Neuronal stem cell (in vitro differentiated cells): ENCODE data around the gene CDCA7.
"Not testable (repeated sequence)": the region's sequence is repeated elsewhere in the genome, so short reads cannot be mapped to it uniquely, and the experiment has no call there.

Experiments used
- DNase-seq: peaks from one replicate; pipeline ENCODE4 v3.0.0-alpha.2; 2013; ENCODE audit warnings: low spot score
- H2AFZ ChIP-seq: one replicate; pipeline ENCODE4 v1.6.1; 2013; ENCODE audit warnings: mild to moderate bottlenecking, low read length, inconsistent platforms
- H2AK5ac ChIP-seq: 2 replicates; pipeline ENCODE4 v1.6.1; 2013; ENCODE audit warnings: low read depth, mild to moderate bottlenecking, inconsistent platforms, low read length, moderate library complexity, mixed read lengths
- H2BK120ac ChIP-seq: 2 replicates; pipeline ENCODE4 v1.6.1; 2013; ENCODE audit warnings: low read depth, mild to moderate bottlenecking, inconsistent platforms, low read length, moderate library complexity, mixed read lengths
- H2BK12ac ChIP-seq: one replicate; pipeline ENCODE4 v1.6.1; 2013; ENCODE audit warnings: low read length, inconsistent platforms
- H2BK15ac ChIP-seq: 2 replicates; pipeline ENCODE4 v1.6.1; 2013; ENCODE audit warnings: mild to moderate bottlenecking, low read length, inconsistent platforms, mixed read lengths
- H2BK5ac ChIP-seq: one replicate; pipeline ENCODE4 v1.6.1; 2013; ENCODE audit warnings: inconsistent platforms, mild to moderate bottlenecking, low read length, moderate library complexity
- H3K14ac ChIP-seq: one replicate; pipeline ENCODE4 v1.6.1; 2013; ENCODE audit warnings: low read length, inconsistent platforms
- H3K18ac ChIP-seq: 2 replicates; pipeline ENCODE4 v1.6.1; 2013; ENCODE audit warnings: low read length, inconsistent platforms
- H3K23ac ChIP-seq: 2 replicates; pipeline ENCODE4 v1.6.1; 2013; ENCODE audit warnings: low read depth, mild to moderate bottlenecking, mixed read lengths, low read length, inconsistent platforms; ENCODE audit not compliant: poor library complexity
- H3K27ac ChIP-seq: replicated peaks from 3 replicates; pipeline ENCODE4 v1.5.1; 2013; ENCODE audit warnings: low read length, inconsistent platforms
- H3K27me3 ChIP-seq, 3 experiments: 2 replicates each; pipeline ENCODE4 v1.6.1; 2013; ENCODE audit warnings: low read length in 3 of 3, mild to moderate bottlenecking in 2 of 3, inconsistent platforms in 1 of 3, low read depth in 1 of 3, mixed read lengths in 1 of 3, moderate library complexity in 1 of 3; ENCODE audit not compliant: control insufficient read depth in 3 of 3, insufficient read depth in 3 of 3
- H3K36me3 ChIP-seq, 2 donors: replicated peaks in 1 of 2; 2 replicates each; pipeline ENCODE4 v1.6.1; 2013; ENCODE audit warnings: low read length in 2 of 2; ENCODE audit not compliant: control insufficient read depth in 2 of 2, insufficient read depth in 2 of 2
- H3K4ac ChIP-seq: 2 replicates; pipeline ENCODE4 v1.6.1; 2013; ENCODE audit warnings: inconsistent platforms, mild to moderate bottlenecking, low read length, moderate library complexity
- H3K4me1 ChIP-seq, 2 donors: 1 replicate in 1 of 2; 2 replicates in 1 of 2; pipeline ENCODE4 v1.6.1; 2013; ENCODE audit warnings: low read length in 2 of 2, low read depth in 1 of 2; ENCODE audit not compliant: control insufficient read depth in 2 of 2, insufficient read depth in 1 of 2
- H3K4me2 ChIP-seq: one replicate; pipeline ENCODE4 v1.6.1; 2013; ENCODE audit warnings: mild to moderate bottlenecking, low read length, inconsistent platforms; ENCODE audit not compliant: insufficient read depth, poor library complexity, severe bottlenecking
- H3K4me3 ChIP-seq, 2 donors: 2 replicates each; pipeline ENCODE4 v1.5.1; 2013; ENCODE audit warnings: low read length in 2 of 2, mild to moderate bottlenecking in 2 of 2, inconsistent platforms in 1 of 2, moderate library complexity in 1 of 2
- H3K79me1 ChIP-seq: one replicate; pipeline ENCODE4 v1.6.1; 2013; ENCODE audit warnings: low read depth, mild to moderate bottlenecking, inconsistent platforms, low read length, moderate library complexity
- H3K9ac ChIP-seq: one replicate; pipeline ENCODE4 v1.6.1; 2013; ENCODE audit warnings: mild to moderate bottlenecking, low read depth, low read length, inconsistent platforms; ENCODE audit not compliant: poor library complexity
- H3K9me3 ChIP-seq, 2 donors: replicated peaks in 1 of 2; 2 replicates each; pipeline versions ENCODE3 to v1.6.1; 2013; ENCODE audit warnings: low read length in 2 of 2, mild to moderate bottlenecking in 2 of 2, inconsistent platforms in 1 of 2, low read depth in 1 of 2, mixed read lengths in 1 of 2, moderate library complexity in 1 of 2; ENCODE audit not compliant: control insufficient read depth in 2 of 2, insufficient read depth in 1 of 2
- H4K8ac ChIP-seq: one replicate; pipeline ENCODE4 v1.6.1; 2013; ENCODE audit warnings: low read depth, mild to moderate bottlenecking, inconsistent platforms, low read length, moderate library complexity
- H4K91ac ChIP-seq: one replicate; pipeline ENCODE4 v1.6.1; 2013; ENCODE audit warnings: low read length, low read depth, mild to moderate bottlenecking, inconsistent platforms; ENCODE audit not compliant: poor library complexity
- WGBS, 2 donors: extraction: QIAGEN DNeasy Blood & Tissue Kit; methylation state at CpG; one replicate each; pipeline ENCODE4 v1.1.7; 2013; ENCODE audit warnings: missing lambda C conversion rate in 2 of 2, mixed read lengths in 1 of 2; ENCODE audit not compliant: insufficient read length in 2 of 2, insufficient replicate concordance in 1 of 2; ENCODE audit errors: extremely low coverage in 2 of 2; 5-methylcytosine and 5-hydroxymethylcytosine counted together

Gene CDCA7

DNA sequence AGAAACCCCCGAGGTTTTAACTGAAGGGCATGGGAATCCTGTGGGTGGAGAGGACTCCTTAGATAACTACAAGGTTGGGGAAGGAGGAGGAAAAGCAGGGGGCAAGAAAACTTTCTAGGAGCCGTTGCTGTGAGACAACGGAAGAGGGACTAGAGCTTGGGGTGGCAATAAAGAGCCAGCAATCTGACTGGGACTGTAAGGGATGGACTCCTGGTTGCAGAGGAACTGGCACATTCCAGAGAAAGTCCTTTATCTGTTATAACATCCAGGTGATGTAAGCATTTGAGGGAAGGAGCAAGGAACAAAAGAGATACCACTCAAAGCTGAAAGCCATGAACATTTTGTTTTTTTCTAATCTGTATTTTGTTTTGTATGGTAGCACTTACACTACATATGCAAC, 16.4 kb downstream of the CDCA7 start:
- WGBS, 2 donors = no CpG with 5 or more reads among the region's 3 CpGs
- H3K9me3 ChIP-seq = peaks cover 0 to 2% of the 10 kb centered on the region in 2 donors
- H2BK12ac ChIP-seq = no peak overlapping the region
- no peak overlapping the region for H2BK120ac ChIP-seq
- H2BK5ac ChIP-seq = no peak overlapping the region
- H2BK15ac ChIP-seq = no peak overlapping the region
- no peak overlapping the region for H3K4me3 ChIP-seq
- no peak overlapping the region for H3K18ac ChIP-seq
- H3K79me1 ChIP-seq = no peaks in the 10 kb centered on the region
- H3K14ac ChIP-seq = no peak overlapping the region
- no peak overlapping the region for H4K91ac ChIP-seq
- H3K9ac ChIP-seq = no peak overlapping the region
- no peak overlapping the region for H2AFZ ChIP-seq
- no peaks in the 10 kb centered on the region for H3K27me3 ChIP-seq
- H2AK5ac ChIP-seq = no peak overlapping the region
- no peaks in the 10 kb centered on the region for H3K4me1 ChIP-seq
- H3K4ac ChIP-seq = no peak overlapping the region
- peaks cover 13 to 57% of the 10 kb centered on the region in 2 donors for H3K36me3 ChIP-seq
- no peak overlapping the region for H3K23ac ChIP-seq
- no peak overlapping the region for H3K27ac ChIP-seq
- no peak for DNase-seq
- no peak overlapping the region for H4K8ac ChIP-seq
- H3K4me2 ChIP-seq = no peak overlapping the region

DNA sequence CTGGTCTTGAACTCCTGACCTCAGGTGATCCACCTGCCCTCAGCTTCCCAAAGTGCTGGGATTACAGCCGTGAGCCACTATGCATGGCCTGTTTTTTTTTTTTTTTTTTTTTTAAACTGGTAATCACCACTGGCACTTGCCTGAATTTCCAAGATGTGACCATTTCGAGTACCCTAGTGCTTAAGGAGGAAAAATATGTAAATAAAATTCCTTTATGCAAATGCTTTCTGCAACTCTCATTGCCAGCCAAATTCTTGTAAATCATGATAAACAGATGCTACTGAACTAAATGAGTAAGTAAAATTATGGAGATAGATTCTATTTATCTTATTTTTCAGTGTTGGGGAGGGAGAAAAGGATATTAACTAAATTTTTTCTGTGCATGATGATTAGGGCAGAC, 18.6 kb downstream of the CDCA7 start:
- Histone ChIP-seq H4K8ac (no peak overlapping the region), H2BK12ac (no peak overlapping the region), H2BK15ac (no peak overlapping the region), H3K4me2 (no peak overlapping the region), H2BK5ac (no peak overlapping the region), H2AK5ac (no peak overlapping the region), H3K4ac (no peak overlapping the region), H4K91ac (no peak overlapping the region), H3K4me1 (no peaks in the 10 kb centered on the region), H3K36me3 (peaks cover 7 to 35% of the 10 kb centered on the region in 2 donors), H3K9ac (no peak overlapping the region), H3K18ac (no peak overlapping the region), H3K79me1 (no peaks in the 10 kb centered on the region), H3K9me3 (peaks cover 0 to 2% of the 10 kb centered on the region in 2 donors), H2AFZ (no peak overlapping the region), H3K27ac (no peak overlapping the region), H3K27me3 (no peaks in the 10 kb centered on the region), H3K23ac (no peak overlapping the region), H3K14ac (no peak overlapping the region), H2BK120ac (no peak overlapping the region), H3K4me3 (no peak overlapping the region)
- WGBS, 2 donors = no CpG with 5 or more reads among the region's 2 CpGs
- DNase-seq = no peak

DNA sequence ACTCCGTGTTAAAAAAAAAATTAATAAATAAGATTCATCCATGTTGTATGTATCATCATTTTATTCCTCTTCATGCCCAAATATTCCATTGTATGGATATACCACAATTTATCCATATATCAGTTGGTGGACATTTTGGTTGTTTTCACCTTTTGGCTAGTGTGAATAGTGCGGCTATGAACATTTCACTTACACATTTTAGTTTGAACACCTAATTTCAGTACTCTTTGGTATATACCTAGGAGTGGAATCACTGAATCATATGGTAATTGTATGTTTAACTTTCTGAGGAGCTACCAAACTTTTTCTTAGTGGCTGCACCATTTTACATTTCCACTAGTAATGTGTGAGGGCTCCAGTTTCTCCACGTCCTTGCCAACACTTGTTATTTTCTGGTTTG, 20.0 kb downstream of the CDCA7 start:
- Histone ChIP-seq H2BK12ac (no peak overlapping the region), H3K4me3 (no peak overlapping the region), H3K79me1 (no peaks in the 10 kb centered on the region), H3K27ac (no peak overlapping the region), H2BK5ac (no peak overlapping the region), H2AK5ac (no peak overlapping the region), H3K4me2 (no peak overlapping the region), H3K9me3 (peaks cover 0 to 2% of the 10 kb centered on the region in 2 donors), H2AFZ (no peak overlapping the region), H2BK15ac (no peak overlapping the region), H3K9ac (no peak overlapping the region), H3K4me1 (no peaks in the 10 kb centered on the region), H3K23ac (no peak overlapping the region), H3K27me3 (no peaks in the 10 kb centered on the region), H4K8ac (no peak overlapping the region), H2BK120ac (no peak overlapping the region), H3K18ac (no peak overlapping the region), H3K14ac (no peak overlapping the region), H3K36me3 (peaks cover 2 to 21% of the 10 kb centered on the region in 2 donors), H3K4ac (no peak overlapping the region), H4K91ac (no peak overlapping the region)
- DNase-seq = no peak
- WGBS, 2 donors = no CpG with 5 or more reads among the region's 3 CpGs

DNA sequence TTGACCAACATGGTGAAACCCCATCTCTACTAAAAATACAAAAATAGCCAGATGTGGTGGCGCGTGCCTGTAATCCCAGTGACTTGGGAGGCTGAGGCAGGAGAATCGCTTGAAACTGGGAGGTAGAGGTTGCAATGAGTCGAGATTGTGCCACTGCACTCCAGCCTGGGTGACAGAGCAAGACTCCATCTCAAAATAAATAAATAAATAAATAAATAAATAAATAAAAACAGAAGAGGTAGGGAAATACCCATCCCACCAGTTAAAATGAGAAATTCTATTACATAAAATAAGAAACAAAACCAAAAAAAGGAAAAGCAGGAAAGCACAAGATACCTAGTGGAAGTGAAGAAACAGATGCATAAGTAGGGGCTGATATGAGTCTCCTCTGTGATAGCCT, 30.9 kb downstream of the CDCA7 start:
- H2AFZ ChIP-seq, H3K27ac ChIP-seq, H3K36me3 ChIP-seq, H3K4me3 ChIP-seq, H4K91ac ChIP-seq, H2BK5ac ChIP-seq, H2BK120ac ChIP-seq, H3K9me3 ChIP-seq, DNase-seq, H2BK12ac ChIP-seq, H4K8ac ChIP-seq, H3K4me2 ChIP-seq, H2BK15ac ChIP-seq, H3K14ac ChIP-seq, H3K9ac ChIP-seq, H3K27me3 ChIP-seq, H2AK5ac ChIP-seq, H3K79me1 ChIP-seq, H3K18ac ChIP-seq, H3K4ac ChIP-seq, H3K23ac ChIP-seq: not testable (repeated sequence)
- no CpG with 5 or more reads among the region's 4 CpGs for WGBS, 2 donors
- H3K4me1 ChIP-seq = peaks cover 15 to 18% of the 10 kb centered on the region in 2 donors
